T-helper 2 cell treated with Interferon-gamma antibody and Interleukin-4, amounts not matched to agents 100 ng/mL and 5 ng/mL, for 36 hours (primary cell): ENCODE data around the gene CTDSPL2. TPM values are rescaled to one million over a fixed set of nuclear protein-coding genes. Genes with fewer than 3 reads are reported as not detected.
"Not testable (repeated sequence)": the region's sequence is repeated elsewhere in the genome, so short reads cannot be mapped to it uniquely, and the experiment has no call there.

Experiments
- intact Hi-C: fragments of 100-400 bp; cut with micrococcal nuclease; formaldehyde crosslinking; loops from one replicate; pipeline ENCODE4 v1.15.1; 2023
- total RNA-seq: library from RNA; stranded (reverse); gene quantifications from 2 replicates; pipeline ENCODE4 v1.2.3, GENCODE V29; 2022

CTDSPL2 gene
- total RNA-seq, 1 donor from 2014 or later = 70.0 TPM

GRCh38 chr15:44482090-44482489 lies 54.7 kb downstream of the CTDSPL2 start:
- intact Hi-C loops = no loop called here

- intact Hi-C loops = no loop called here
Measured at GRCh38 chr15:44485880-44486279, 58.5 kb downstream of the CTDSPL2 start.

GRCh38 chr15:44489464-44489863 lies 62.0 kb downstream of the CTDSPL2 start:
- intact Hi-C loops = no loop called here

- intact Hi-C loops = no loop called here
Measured at GRCh38 chr15:44490622-44491021, 63.2 kb downstream of the CTDSPL2 start.

GRCh38 chr15:44492040-44492439 lies 64.6 kb downstream of the CTDSPL2 start:
- intact Hi-C loops = no loop called here

- intact Hi-C loops = no loop called here
Measured at GRCh38 chr15:44492672-44493071, 65.2 kb downstream of the CTDSPL2 start.

- intact Hi-C loops = no loop called here
Measured at GRCh38 chr15:44495562-44495961, 68.1 kb downstream of the CTDSPL2 start.

- intact Hi-C loops = loop anchor here (2.0 kb wide), 1 partner anchor 212 kb away; the partner anchor contains the start of gene GOLM2
Measured at GRCh38 chr15:44500555-44500954, 73.1 kb downstream of the CTDSPL2 start.

- intact Hi-C loops = loop anchor here (2.0 kb wide), 1 partner anchor 213 kb away; the partner anchor contains the start of gene GOLM2
Measured at GRCh38 chr15:44501768-44502366, 74.4 kb downstream of the CTDSPL2 start.

- intact Hi-C loops = no loop called here
Measured at GRCh38 chr15:44516436-44516835, 89.0 kb downstream of the CTDSPL2 start.

- intact Hi-C loops = no loop called here
Measured at GRCh38 chr15:44519537-44519936, 92.1 kb downstream of the CTDSPL2 start.

GRCh38 chr15:44525018-44525417 lies 97.6 kb downstream of the CTDSPL2 start:
- intact Hi-C loops = no loop called here

- intact Hi-C loops = no loop called here
Measured at GRCh38 chr15:44527241-44527640, 99.8 kb downstream of the CTDSPL2 start.

- intact Hi-C loops = no loop called here
Measured at GRCh38 chr15:44529864-44530604, 102.6 kb downstream of the CTDSPL2 start.

GRCh38 chr15:44530653-44531052 lies 103.2 kb downstream of the CTDSPL2 start:
- intact Hi-C loops = no loop called here

GRCh38 chr15:44532275-44532674 lies 104.8 kb downstream of the CTDSPL2 start:
- intact Hi-C loops = not testable (repeated sequence)

- intact Hi-C loops = no loop called here
Measured at GRCh38 chr15:44532689-44533088, 105.3 kb downstream of the CTDSPL2 start.

- intact Hi-C loops = loop anchor here (5.0 kb wide), 1 partner anchor 192 kb away; no protein-coding TSS in a partner anchor
Measured at GRCh38 chr15:44535092-44535491, 107.7 kb downstream of the CTDSPL2 start.

GRCh38 chr15:44535523-44536301 lies 108.3 kb downstream of the CTDSPL2 start:
- intact Hi-C loops = loop anchor here (1.0 to 5.0 kb wide), 4 partner anchors 108 to 247 kb away; partner anchors contain the start of genes CTDSPL2, GOLM2 and SPG11

- intact Hi-C loops = loop anchor here (1.0 to 5.0 kb wide), 4 partner anchors 109 to 248 kb away; partner anchors contain the start of genes CTDSPL2, GOLM2 and SPG11
Measured at GRCh38 chr15:44536302-44536961, 109.0 kb downstream of the CTDSPL2 start.
